GM18511 (cell line): ENCODE results near the gene EVA1A.
A peak's percentile ranks its signal among the peaks of the same experiment; 100 is the strongest.

Source experiments
- ATAC-seq: cut with Tn5 transposase; IDR thresholded peaks from one replicate; pipeline ENCODE4 v1.9.1; 2021; ENCODE audit warnings: mild to moderate bottlenecking, moderate library complexity; ENCODE audit not compliant: unreplicated experiment

Gene EVA1A

GRCh38 chr2:75521225-75521872 is 39.4 kb downstream of the EVA1A start:
- ATAC-seq = no peak

GRCh38 chr2:75519843-75520242 is 40.9 kb downstream of the EVA1A start:
- no peak for ATAC-seq

DNA sequence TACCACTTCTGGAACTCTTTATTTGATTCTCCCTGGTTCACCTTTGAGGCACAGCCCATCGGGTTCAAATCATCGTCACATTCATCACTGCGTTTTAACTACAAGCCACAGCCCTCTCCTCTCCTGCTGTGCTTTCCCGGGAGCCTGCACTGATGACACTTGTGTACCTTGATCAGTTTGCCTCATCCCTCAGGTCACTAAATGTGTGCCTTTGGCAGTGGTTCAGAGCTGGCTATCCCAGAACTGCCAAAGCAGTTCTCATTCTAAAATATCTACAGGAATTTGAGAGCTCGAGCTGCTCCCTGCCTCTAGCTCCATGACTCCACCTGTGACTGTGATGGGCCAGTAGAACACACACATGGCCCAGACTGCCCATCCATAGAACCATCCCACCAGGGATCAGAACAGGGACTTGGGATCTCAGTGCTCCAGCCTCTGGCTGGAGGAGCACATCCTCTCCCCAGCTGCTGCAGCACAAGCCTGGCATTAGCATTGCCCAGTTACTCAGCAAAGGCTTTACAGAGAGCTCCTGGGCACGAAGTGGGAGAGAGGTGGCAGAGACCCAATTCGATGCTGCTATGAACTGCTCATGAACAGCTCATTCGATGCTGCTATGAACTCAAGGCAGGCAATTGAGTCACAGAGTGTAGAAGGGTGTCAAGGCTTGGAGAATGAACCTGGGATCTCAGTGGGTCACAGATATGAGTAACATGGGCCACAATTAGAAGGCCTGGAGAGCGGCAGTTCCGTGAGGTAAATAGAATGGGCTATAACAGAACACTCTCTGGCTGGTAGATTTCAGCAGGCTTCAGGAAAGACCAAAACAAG is 41.9 kb downstream of the EVA1A start:
- ATAC-seq = no peak

GRCh38 chr2:75517547-75518230 is 43.0 kb downstream of the EVA1A start:
- no peak for ATAC-seq

DNA sequence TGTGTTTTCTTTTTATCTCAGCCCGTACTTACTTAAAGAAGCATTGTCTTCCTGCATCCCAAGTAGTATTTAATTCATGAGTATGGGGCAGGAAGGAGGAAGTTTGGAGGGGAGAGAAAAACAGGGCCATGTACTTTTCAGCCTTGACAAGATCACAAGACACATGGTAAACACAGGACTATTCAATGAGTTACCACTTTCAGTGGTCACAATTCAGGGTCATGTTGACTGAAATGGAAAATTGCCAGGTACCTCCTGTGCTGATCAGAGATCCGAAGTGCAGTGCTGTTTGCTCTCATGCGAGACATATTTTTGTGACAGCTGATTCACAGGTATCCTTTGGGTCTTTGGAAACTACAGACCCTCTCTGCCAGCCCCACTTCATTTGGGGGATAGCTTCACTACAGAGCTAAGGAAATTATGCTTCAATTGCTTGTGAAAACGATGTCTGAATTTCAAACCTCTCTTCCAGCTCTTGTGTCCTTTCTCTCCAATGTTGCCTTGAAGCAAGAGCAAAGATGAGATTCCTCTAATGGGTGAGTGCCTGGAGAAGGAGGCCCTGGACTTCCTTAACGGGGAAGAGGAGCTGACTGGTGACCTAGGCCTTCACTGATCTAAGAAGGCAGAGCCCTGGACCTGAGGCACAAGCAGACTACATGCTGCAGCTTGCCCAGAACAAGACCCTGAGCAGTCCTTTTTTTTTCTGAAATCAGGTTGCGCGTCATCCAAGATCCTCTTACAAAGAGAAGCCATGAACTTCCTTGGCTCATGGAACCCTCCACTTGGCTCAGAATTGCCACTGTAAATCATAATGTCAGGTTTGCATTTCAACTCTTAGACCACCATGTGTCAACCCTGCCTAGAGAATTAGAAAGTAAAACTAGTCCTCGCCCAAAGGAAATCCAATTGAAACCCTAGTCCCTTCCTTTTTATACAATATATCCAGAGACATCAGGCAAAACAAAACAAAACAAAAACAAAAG is 44.1 kb downstream of the EVA1A start:
- ATAC-seq = peak; percentile 54

DNA sequence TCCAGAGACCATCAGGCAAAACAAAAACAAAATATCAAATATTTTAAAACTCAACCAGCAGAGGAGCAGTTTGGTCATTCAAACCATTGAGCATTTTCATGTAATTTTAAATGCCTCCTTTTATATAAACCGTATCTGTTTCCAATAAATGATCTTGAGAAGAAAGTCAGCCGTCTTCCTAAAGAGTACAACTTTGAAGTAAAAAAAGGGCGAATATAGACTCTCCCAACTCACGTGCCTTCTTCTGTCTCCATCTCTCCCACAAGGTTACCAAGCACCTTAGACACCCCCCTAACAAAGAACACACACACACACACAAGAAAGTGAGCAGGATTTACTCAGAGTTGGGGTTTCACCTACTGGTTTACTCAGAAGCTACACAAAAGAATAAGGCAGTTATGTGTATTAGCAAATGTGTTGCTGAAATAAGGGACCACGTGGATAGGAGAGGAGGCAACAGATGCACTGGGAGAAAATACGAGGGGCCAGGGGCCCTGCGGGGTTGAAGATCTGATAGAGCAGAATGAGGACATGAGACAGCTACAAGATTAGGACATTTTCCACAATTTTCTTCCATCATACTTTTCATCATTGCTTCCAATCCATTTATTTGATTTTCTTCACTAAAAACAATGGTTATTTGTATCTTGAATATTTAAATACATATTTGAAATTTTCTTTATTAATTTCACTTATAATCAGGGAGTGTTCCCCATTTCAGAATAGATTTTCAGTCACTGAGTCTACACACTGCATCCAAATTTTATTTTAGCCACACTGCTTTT is 45.0 kb downstream of the EVA1A start:
- no peak for ATAC-seq

DNA sequence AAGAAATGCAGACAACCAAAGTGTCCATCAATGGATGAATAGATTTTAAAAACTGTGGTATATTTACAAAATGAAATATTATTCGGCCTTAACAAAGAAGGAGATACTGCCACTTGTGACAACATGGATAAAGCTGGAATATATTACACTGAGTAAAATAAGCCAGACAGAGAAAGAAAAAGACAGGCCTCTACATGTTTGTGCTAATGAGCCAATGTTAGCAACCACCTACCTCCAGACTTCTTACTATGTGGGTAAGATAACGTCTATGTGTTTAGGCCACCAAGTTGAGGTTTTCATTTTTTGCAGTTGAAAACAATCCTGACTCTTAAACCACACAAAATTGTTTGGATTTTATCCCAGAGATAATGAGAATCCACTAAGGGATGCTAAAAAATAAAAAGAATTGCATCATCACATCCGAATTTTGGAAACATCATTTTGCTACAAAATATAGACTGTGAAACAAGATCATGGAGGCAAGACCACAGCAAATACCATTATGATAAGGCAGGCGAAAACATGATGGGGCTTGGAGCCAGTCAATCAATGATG is 47.0 kb downstream of the EVA1A start:
- no peak for ATAC-seq

DNA sequence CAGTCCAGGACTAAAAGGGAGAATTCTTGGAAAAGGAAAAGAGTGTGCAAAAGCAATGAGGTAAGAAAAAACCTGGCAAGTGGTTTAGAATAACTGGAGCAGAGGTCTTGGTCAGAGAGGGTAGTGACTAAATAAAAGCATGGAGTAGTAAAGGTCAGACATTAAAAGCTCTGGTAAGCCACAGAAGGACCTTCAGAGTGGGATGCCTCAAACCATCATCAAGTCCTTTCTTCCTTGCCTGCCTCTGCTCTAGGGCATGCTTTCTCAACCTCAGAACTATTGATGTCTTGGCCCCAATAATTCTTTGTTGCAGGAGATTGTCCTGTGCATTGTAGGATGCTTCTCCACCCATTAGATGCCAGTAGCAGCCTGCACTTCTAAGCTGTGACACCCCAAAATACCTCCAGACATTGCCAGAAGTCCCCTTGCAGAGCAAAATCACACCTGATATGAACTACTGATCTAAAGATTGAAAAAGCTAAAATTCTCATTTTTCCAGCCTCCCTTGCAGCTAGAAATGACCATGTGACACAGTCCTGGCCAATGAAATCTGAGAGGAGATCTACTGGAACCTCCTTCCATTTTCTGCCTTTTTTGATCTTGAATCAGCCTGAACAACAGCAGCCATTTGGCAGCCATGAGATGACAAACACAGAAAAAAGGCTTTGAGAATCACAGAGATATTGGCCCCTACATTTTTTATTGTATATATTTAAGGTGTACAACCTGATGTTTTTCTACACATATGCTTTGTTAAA is 48.1 kb downstream of the EVA1A start:
- ATAC-seq = no peak

- ATAC-seq = no peak
Observed at GRCh38 chr2:75506101-75506697, 54.5 kb downstream of the EVA1A start.

GRCh38 chr2:75505012-75505411 is 55.7 kb downstream of the EVA1A start:
- ATAC-seq = no peak

GRCh38 chr2:75503048-75503607 is 57.6 kb downstream of the EVA1A start:
- no peak for ATAC-seq

- no peak for ATAC-seq
Observed at GRCh38 chr2:75500633-75501032, 60.1 kb downstream of the EVA1A start.

DNA sequence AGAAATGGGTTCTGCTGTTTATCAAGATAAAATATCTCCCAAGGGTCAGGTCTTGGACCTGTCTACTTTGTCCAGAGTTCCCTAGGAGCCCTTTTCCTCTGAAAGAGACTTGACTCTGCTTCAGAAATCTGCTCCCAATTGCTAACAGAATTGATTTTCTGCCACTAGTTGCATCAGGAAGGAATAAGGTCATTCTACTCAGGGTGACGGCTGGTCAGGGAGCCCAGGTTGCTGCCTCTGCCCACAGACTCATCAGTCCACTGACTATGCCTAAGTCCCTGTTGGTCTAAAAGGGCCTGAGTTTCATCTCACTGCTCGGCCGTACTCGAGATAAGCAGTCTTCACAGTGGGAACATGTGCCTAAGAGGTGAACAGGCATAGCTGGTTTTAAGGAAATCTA is 61.2 kb downstream of the EVA1A start:
- no peak for ATAC-seq

DNA sequence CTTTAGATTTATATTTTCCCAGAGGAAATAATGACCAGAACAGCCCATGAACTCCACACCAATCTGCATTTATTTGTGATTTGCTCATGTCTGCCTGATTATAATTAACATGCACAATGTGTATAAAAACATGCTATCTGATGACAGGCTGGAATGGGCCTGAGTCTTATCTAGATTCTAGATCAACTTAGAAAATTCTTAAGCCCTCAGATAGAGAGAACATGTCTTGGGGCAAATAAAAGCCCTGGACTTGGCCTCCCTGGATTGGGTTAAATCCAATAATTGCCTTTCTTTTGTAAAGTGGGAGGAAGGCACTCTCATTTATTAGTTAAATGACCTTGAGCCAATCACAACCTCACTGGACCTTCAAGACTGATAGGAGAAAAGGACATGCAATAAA is 61.8 kb downstream of the EVA1A start:
- ATAC-seq = no peak

DNA sequence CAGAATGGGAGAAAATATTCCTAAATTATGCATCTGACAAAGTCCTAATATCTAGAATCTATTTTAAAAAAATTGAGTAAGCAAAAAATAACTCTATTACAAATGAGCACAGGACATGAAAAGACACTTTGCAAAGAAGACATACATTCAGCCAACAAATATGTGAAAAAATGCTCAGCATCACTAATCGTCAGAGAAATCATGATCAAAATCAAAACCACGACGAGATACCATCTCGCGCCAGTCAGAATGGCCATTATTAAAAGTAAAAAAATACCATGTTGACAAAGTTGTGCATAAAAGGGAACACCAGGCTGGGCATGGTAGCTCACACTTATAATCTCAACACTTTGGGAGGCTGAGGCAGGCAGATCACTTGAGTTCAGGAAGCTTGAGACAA is 63.5 kb downstream of the EVA1A start:
- no peak for ATAC-seq

GRCh38 chr2:75495862-75496261 is 64.9 kb downstream of the EVA1A start:
- ATAC-seq = no peak

- no peak for ATAC-seq
Observed at GRCh38 chr2:75494137-75494769, 66.5 kb downstream of the EVA1A start.

DNA sequence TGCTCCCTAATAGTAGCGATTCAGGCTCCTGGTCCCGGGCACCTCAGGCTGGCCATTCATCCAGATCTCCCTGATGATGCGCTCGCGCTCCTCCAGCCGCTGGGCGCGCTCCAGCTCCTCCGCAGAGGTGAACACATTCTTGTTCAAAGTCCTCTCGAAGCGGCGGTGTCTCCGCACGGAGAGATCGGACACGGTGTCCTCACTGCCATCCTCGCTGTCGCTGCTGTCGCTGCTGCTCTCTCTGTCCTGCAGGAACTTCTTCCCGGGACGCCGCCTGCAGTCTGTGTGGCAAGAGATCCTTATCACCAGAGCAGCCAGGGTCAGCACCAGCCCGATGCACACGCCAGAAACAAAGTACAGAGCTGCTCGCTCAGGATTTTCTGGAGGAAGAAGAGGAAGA is 67.5 kb downstream of the EVA1A start:
- no peak for ATAC-seq
